Measurements from ENCODE around the gene EBF4. TPM values are rescaled to one million over a fixed set of nuclear protein-coding genes. Genes with fewer than 3 reads are reported as not detected.

The EBF4 gene
- total RNA-seq, 1 donor from 2014 or later, result 5.9 TPM

DNA sequence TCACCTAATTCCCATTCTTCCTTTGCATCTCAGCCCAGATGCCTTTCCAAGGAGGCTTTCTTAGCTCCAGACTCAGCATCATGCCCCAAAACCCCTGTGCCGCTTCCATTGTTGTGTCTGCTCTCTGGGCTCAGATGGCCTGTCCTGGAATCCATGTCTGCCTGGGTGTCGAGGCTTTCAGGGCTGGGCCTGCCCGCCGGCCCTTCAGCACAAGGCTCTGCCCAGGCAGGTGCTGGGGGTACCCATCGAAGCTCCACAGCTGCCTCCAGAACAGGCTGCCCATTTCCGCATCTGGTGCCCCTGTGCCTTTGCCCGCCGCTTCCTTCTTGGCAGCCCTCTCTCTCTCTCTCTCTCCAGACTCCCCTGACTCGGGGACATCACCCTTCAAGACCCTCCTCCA is 106.7 kb downstream of the EBF4 start:
- TF ChIP-seq, protein P1, sequence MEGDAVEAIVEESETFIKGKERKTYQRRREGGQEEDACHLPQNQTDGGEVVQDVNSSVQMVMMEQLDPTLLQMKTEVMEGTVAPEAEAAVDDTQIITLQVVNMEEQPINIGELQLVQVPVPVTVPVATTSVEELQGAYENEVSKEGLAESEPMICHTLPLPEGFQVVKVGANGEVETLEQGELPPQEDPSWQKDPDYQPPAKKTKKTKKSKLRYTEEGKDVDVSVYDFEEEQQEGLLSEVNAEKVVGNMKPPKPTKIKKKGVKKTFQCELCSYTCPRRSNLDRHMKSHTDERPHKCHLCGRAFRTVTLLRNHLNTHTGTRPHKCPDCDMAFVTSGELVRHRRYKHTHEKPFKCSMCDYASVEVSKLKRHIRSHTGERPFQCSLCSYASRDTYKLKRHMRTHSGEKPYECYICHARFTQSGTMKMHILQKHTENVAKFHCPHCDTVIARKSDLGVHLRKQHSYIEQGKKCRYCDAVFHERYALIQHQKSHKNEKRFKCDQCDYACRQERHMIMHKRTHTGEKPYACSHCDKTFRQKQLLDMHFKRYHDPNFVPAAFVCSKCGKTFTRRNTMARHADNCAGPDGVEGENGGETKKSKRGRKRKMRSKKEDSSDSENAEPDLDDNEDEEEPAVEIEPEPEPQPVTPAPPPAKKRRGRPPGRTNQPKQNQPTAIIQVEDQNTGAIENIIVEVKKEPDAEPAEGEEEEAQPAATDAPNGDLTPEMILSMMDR (IDR thresholded peaks at IDR 0.05; ENCODE audit: unreplicated experiment), result no peak
- H3K4me3 Mint-ChIP-seq (ENCODE audit: unreplicated experiment), result peak overlapping the region; percentile 99
- DNase-seq (ENCODE audit: low spot score), result no peak
- peaks cover 19% of the 10 kb centered on the region for H3K27me3 Mint-ChIP-seq (ENCODE audit: unreplicated experiment)
- peak overlapping the region; percentile 92 for H3K27ac Mint-ChIP-seq (ENCODE audit: unreplicated experiment)
- H3K36me3 Mint-ChIP-seq (ENCODE audit: low read depth, unreplicated experiment), result peaks cover 30% of the 10 kb centered on the region
- H3K4me1 Mint-ChIP-seq (ENCODE audit: unreplicated experiment), result peaks cover 28% of the 10 kb centered on the region
- no peaks in the 10 kb centered on the region for H3K9me3 Mint-ChIP-seq (ENCODE audit: unreplicated experiment)

DNA sequence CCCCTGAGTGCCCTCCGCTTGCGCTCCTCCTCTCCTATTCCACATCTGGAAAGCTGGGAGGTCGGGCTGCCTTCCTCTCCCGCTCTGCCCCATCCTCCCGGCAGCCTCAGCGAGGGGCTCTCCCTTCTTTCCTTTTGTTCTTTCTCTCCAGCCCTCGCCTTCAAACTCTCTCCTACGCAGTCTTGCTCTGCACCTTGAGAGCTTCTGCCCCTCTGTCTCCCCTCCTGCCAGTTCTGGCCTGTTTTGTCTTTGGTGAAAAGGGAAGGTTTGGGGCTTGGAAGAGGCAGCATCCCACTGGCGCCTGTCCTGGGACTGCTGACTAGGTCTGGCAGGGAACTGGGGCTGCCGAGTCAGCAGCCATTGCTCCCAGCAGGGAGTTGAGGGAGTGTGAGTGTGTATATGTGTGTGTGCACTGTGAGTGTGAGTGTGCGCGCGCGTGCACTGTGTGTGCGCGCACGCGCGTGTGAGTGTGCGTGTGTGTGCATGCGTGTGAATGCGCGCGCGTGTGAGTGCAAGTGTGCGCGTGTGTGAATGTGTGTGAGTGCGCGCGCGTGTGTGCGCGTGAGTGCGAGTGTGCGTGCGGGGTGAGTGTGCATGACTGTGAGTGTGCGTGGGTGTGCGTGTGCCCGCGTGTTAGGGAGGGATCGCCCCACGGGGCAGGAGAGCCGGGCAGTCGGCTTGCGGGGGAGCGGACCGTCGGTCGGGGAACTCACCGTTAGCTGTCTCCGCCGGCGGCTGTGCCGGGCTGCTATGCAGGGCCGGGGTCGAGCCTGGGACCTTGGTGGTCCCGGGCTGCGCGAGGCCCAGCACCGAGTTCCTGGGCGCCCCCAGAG is 107.3 kb downstream of the EBF4 start:
- Mint-ChIP-seq H3K36me3 (ENCODE audit: low read depth, unreplicated experiment) (peaks cover 30% of the 10 kb centered on the region), H3K4me1 (ENCODE audit: unreplicated experiment) (peaks cover 31% of the 10 kb centered on the region), H3K4me3 (ENCODE audit: unreplicated experiment) (peak overlapping the region; percentile 99), H3K27me3 (ENCODE audit: unreplicated experiment) (peaks cover 20% of the 10 kb centered on the region), H3K27ac (ENCODE audit: unreplicated experiment) (peak overlapping the region; percentile 92), H3K9me3 (ENCODE audit: unreplicated experiment) (no peaks in the 10 kb centered on the region)
- TF ChIP-seq, protein P1 (IDR thresholded peaks at IDR 0.05; ENCODE audit: unreplicated experiment), result no peak
- no peak for DNase-seq (ENCODE audit: low spot score)

GRCh38 chr20:2800521-2801285 is 108.1 kb downstream of the EBF4 start, which contains the start of gene CPXM1:
Gene CPXM1 (minus strand): TSS chr20:2800627. CDS start chr20:2800572, 55 bp downstream.
- Mint-ChIP-seq H3K27ac (ENCODE audit: unreplicated experiment) (peak within 1 kb of the TSS; percentile 97), H3K27me3 (ENCODE audit: unreplicated experiment) (peaks cover 20% of the 10 kb centered on the region), H3K4me3 (ENCODE audit: unreplicated experiment) (peak within 1 kb of the TSS; percentile 99)

GRCh38 chr20:2801286-2801728 is 108.7 kb downstream of the EBF4 start:
- peak overlapping the region; percentile 91 for H3K4me3 Mint-ChIP-seq (ENCODE audit: unreplicated experiment)
- no peaks in the 10 kb centered on the region for H3K9me3 Mint-ChIP-seq (ENCODE audit: unreplicated experiment)
- H3K36me3 Mint-ChIP-seq (ENCODE audit: low read depth, unreplicated experiment), result peaks cover 28% of the 10 kb centered on the region
- TF ChIP-seq, protein P1 (IDR thresholded peaks at IDR 0.05; ENCODE audit: unreplicated experiment), result no peak
- peaks cover 36% of the 10 kb centered on the region for H3K4me1 Mint-ChIP-seq (ENCODE audit: unreplicated experiment)
- peak overlapping the region; percentile 97 for H3K27ac Mint-ChIP-seq (ENCODE audit: unreplicated experiment)
- DNase-seq (ENCODE audit: low spot score), result no peak
- peaks cover 25% of the 10 kb centered on the region for H3K27me3 Mint-ChIP-seq (ENCODE audit: unreplicated experiment)

More at GRCh38 chr20:2800521-2801285, 108.1 kb downstream of the EBF4 start, which contains the start of gene CPXM1:
- TF ChIP-seq, protein P1 (IDR thresholded peaks at IDR 0.05; ENCODE audit: unreplicated experiment), result peak; percentile 26
- DNase-seq (ENCODE audit: low spot score), result peak; percentile 74
- Mint-ChIP-seq H3K9me3 (ENCODE audit: unreplicated experiment) (no peaks in the 10 kb centered on the region), H3K4me1 (ENCODE audit: unreplicated experiment) (peaks cover 31% of the 10 kb centered on the region), H3K36me3 (ENCODE audit: low read depth, unreplicated experiment) (peaks cover 30% of the 10 kb centered on the region)

All from endothelial cell (in vitro differentiated cells).